H54 (cell line): ENCODE results near the gene CABLES2.

Experiments used
- DNase-seq: peaks from one replicate; pipeline ENCODE4 v3.0.0; 2011; ENCODE audit warnings: low spot score, mixed read lengths; ENCODE audit not compliant: insufficient read length
- FAIRE-seq: peaks from 3 replicates; lab custom pipeline; 2011; peaks lifted over from hg19 to GRCh38; lab: Jason Lieb, UNC
- POLR2A ChIP-seq: IDR thresholded peaks from 2 replicates; pipeline ENCODE4 v1.6.1; 2011; ENCODE audit warnings: low read depth, mild to moderate bottlenecking, low read length

The CABLES2 gene

GRCh38 chr20:62388839-62389600, 18.1 kb downstream of the CABLES2 start:
- TF ChIP-seq POLR2A: no peak
- no peak for DNase-seq
- no peak for FAIRE-seq

DNA sequence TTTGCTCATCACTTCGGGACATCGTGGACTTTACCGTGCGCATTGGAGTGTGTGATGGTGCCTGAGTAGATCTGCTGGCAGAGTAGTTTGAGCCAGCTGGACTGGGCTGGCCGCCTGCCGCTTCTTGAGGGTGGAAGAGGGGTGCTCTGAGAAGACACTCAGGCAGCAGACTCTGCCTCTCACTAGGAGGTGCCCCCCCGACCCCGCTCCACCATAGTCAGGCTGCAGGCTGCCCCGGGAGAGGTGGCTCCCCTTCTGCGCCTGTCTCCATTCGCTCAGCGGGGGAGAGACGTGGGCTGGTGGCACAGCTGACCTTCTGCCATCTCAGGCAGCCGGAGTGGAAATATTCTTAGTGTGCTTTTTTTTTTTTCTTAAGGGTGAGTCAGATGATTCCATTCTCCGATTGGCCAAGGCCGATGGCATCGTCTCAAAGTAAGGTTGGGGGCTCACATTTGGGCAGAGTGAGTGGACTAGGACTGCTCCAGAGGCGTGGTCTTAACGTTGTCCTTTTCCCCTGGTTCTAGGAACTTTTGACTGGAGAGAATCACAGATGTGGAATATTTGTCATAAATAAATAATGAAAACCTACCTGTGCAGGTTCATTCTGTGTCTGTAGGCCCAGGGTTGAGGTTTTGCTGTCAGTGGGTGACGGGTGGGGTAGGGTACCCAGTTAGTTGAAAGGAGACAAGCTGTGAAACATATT, 19.0 kb downstream of the CABLES2 start:
- FAIRE-seq (no peak), DNase-seq (no peak)
- no peak for TF ChIP-seq POLR2A

DNA sequence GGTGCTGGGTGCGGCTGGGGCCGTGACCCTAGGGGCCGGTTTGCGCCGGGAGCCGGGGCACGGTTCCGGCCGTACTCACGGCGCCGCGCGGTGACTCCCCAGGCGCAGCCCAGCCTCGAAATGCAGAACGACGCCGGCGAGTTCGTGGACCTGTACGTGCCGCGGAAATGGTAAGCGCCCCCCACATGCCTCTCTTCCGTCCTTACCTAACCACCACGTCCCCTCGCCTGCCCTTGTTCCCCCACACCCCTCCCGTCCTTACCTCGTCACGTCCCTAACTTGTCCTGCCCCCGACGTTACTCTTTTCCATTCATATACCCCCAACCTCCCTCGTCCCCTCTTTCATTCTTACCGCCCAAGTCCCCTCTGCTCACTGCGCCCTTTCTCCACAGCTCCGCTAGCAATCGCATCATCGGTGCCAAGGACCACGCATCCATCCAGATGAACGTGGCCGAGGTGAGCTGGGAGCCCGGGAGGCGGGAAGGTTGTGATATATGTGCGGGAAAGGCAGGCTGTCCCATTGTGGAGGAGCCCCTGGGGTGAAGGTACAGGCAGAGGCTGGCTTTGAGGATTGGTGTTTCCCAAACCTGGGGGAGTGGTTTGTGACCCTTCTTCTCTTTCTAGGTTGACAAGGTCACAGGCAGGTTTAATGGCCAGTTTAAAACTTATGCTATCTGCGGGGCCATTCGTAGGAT, 19.7 kb downstream of the CABLES2 start:
- no peak for TF ChIP-seq POLR2A
- FAIRE-seq (no peak), DNase-seq (no peak)

GRCh38 chr20:62386383-62387218, 20.5 kb downstream of the CABLES2 start, which contains the start of gene RPS21:
TSS of gene RPS21 (plus strand) at chr20:62387103. CDS start at chr20:62387339, 236 bp downstream.
- FAIRE-seq (no peak), DNase-seq (peak; percentile 88)
- peak; percentile 85 for TF ChIP-seq POLR2A

- DNase-seq: no peak
- no peak for FAIRE-seq
- no peak for TF ChIP-seq POLR2A
Observed at GRCh38 chr20:62382306-62383198, 24.5 kb downstream of the CABLES2 start.

DNA sequence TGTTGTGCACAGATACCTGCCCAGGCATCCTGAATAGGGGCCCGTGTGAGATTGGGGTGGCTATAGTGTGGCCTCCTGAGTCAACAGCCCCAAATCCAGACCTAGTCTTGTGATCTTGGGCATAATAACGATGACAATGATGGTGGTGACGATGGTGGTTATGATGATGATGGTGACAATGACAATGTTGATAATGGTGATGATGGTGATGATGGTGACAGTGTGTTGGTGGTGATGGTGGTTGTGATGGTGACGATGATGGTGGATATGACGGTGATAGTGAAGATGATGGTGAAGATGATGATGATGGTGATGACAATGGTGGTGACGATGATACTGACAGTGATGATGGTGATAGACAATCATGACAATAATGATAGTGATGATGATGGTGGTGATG, 25.2 kb downstream of the CABLES2 start:
- FAIRE-seq (no peak), DNase-seq (no peak)
- TF ChIP-seq POLR2A: no peak

GRCh38 chr20:62381202-62381797, 25.8 kb downstream of the CABLES2 start:
- no peak for FAIRE-seq
- no peak for TF ChIP-seq POLR2A
- DNase-seq: no peak

- DNase-seq (no peak), FAIRE-seq (no peak)
- TF ChIP-seq POLR2A: no peak
Observed at GRCh38 chr20:62378215-62378614, 28.9 kb downstream of the CABLES2 start.

DNA sequence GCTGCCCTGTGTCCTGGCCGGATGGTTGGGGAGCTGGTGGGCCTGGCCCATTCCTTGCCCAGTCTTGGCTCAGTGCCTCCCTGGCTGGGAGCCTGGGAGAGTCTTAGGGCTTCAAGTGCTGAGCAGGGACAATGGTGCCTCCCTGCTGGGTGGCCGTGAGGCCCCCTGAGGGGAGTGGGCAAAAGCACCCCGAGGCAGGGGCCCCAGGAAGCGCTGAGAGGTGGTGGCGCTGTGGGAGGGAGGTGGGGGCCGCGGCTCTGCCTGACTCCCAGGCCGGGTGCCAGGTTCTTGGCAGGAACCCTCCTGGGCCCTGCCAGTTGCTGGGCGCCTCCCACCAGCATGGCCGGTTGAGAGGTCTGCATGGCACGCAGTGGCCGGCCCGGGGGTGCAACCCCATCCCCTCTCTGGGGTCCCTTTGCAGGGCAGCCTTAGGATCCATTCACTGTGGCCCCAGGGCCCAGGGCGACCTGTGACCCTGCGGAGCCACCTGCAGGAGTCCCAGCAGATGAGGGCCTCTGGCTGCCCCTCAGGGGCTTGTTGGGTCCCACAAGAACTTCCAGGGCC, 29.4 kb downstream of the CABLES2 start:
- no peak for FAIRE-seq
- no peak for TF ChIP-seq POLR2A
- no peak for DNase-seq

- TF ChIP-seq POLR2A: no peak
- FAIRE-seq (no peak), DNase-seq (no peak)
Observed at GRCh38 chr20:62377064-62377461, 30.0 kb downstream of the CABLES2 start.

DNA sequence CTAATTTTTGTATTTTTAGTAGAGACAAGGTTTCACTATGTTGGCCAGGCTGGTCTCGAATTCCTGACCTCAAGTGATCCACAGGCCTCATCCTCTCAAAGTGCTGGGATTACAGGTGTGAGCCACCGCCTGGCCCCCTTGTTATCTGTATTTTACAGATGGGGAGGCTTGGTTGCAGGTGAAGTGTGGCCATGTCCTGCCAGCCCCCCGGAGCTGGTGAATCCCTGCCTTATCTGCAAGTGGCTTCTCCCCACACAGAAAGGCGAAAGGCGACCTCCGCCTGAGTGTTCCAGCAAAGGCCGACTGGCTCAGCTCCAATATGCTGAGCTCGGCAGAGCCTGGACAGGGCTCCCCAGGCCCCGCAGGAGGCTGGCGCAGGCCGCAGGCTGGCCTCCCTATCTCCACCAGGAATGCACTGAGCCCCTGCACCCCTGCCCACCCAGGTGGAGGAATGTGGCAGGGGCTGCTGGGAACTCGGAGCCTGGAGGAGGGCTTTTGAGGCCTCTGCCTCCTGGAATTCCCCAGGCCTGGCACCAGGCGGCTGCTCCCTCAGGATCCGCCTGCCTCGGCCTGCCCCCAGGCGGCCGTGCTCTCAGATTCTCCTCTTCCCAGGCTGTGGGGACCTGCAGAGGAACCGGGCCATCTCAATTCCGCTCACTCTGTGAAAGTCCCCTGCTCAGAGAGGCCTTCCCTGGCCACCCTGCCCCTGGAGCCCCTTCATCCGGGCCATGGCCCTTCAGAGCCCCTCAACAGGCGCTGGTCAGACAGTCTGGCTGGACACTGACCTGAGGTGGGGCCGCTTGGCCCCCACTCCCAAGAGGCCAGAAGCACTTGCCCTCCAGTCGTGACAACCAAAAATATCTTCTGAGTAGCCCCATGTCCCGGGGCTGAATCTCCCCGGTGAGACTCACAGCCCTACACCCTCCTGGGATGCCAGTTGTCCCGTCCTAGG, 30.7 kb downstream of the CABLES2 start:
- FAIRE-seq: no peak
- no peak for DNase-seq
- TF ChIP-seq POLR2A: no peak
